GM18498 (cell line): ENCODE results near the gene APCDD1.

Source experiments
- ATAC-seq: cut with Tn5 transposase; IDR thresholded peaks from one replicate; pipeline ENCODE4 v1.9.1; 2021; ENCODE audit warnings: mild to moderate bottlenecking, moderate library complexity; ENCODE audit not compliant: unreplicated experiment

APCDD1 gene

GRCh38 chr18:10453806-10454680 lies at the start of gene APCDD1:
Gene APCDD1, plus strand, starts transcription at chr18:10454635. Its CDS starts 347 bp downstream, at chr18:10454982.
- ATAC-seq, result no peak

- ATAC-seq, result no peak
These were observed 49.4 kb upstream of the APCDD1 start for GRCh38 chr18:10405014-10405493.

- ATAC-seq, result no peak
These were observed 48.4 kb upstream of the APCDD1 start for GRCh38 chr18:10405816-10406663.

- no peak for ATAC-seq
These were observed 46.3 kb upstream of the APCDD1 start for GRCh38 chr18:10408131-10408530.

- ATAC-seq, result no peak
These were observed 45.4 kb upstream of the APCDD1 start for GRCh38 chr18:10409041-10409440.

- no peak for ATAC-seq
These were observed 43.7 kb upstream of the APCDD1 start for GRCh38 chr18:10410472-10411308.

GRCh38 chr18:10412933-10413332 lies 41.5 kb upstream of the APCDD1 start:
- no peak for ATAC-seq

GRCh38 chr18:10413722-10414121 lies 40.7 kb upstream of the APCDD1 start:
- no peak for ATAC-seq

- ATAC-seq, result no peak
These were observed 40.1 kb upstream of the APCDD1 start for GRCh38 chr18:10414293-10414842.

GRCh38 chr18:10416065-10416464 lies 38.4 kb upstream of the APCDD1 start:
- ATAC-seq, result no peak

- no peak for ATAC-seq
These were observed 37.2 kb upstream of the APCDD1 start for GRCh38 chr18:10417191-10417590.

GRCh38 chr18:10417664-10418063 lies 36.8 kb upstream of the APCDD1 start:
- ATAC-seq, result no peak

- ATAC-seq, result no peak
These were observed 35.6 kb upstream of the APCDD1 start for GRCh38 chr18:10418836-10419235.

- no peak for ATAC-seq
These were observed 34.9 kb upstream of the APCDD1 start for GRCh38 chr18:10419420-10420103.

- no peak for ATAC-seq
These were observed 33.7 kb upstream of the APCDD1 start for GRCh38 chr18:10420561-10421352.

GRCh38 chr18:10421859-10422258 lies 32.6 kb upstream of the APCDD1 start:
- no peak for ATAC-seq

- ATAC-seq, result no peak
These were observed 31.7 kb upstream of the APCDD1 start for GRCh38 chr18:10422731-10423130.

- no peak for ATAC-seq
These were observed 29.7 kb upstream of the APCDD1 start for GRCh38 chr18:10424585-10425307.
